Mucosa of stomach (tissue), 1 donor: Measurements from ENCODE around the gene CTNND2.

Source experiments
- H3K27me3 ChIP-seq: one replicate; pipeline ENCODE4 v1.7.0; 2013; ENCODE audit warnings: mild to moderate bottlenecking, low read length; ENCODE audit not compliant: control insufficient read depth, insufficient read depth
- H3K36me3 ChIP-seq: one replicate; pipeline ENCODE4 v1.7.0; 2013; ENCODE audit warnings: low read length; ENCODE audit not compliant: control insufficient read depth, insufficient read depth
- H3K4me1 ChIP-seq: one replicate; pipeline ENCODE4 v1.7.0; 2013; ENCODE audit warnings: mild to moderate bottlenecking, low read length; ENCODE audit not compliant: control insufficient read depth, insufficient read depth
- H3K4me3 ChIP-seq: one replicate; pipeline ENCODE4 v1.7.0; 2013; ENCODE audit warnings: low read length
- H3K9ac ChIP-seq: one replicate; pipeline ENCODE4 v1.7.0; 2013; ENCODE audit warnings: mild to moderate bottlenecking, low read length, moderate library complexity
- H3K9me3 ChIP-seq: one replicate; pipeline ENCODE4 v1.7.0; 2013; ENCODE audit warnings: mild to moderate bottlenecking, low read length, moderate library complexity; ENCODE audit not compliant: control insufficient read depth
- donor health status: Pancreatic carcinoma.

The CTNND2 gene

GRCh38 chr5:11757661-11758060, 146.6 kb downstream of the CTNND2 start:
- H3K9ac ChIP-seq = no peak overlapping the region
- H3K4me3 ChIP-seq = no peak overlapping the region
- no peaks in the 10 kb centered on the region for H3K27me3 ChIP-seq
- no peaks in the 10 kb centered on the region for H3K4me1 ChIP-seq
- H3K36me3 ChIP-seq = no peaks in the 10 kb centered on the region
- no peaks in the 10 kb centered on the region for H3K9me3 ChIP-seq

GRCh38 chr5:11737010-11737409, 167.2 kb downstream of the CTNND2 start:
- Histone ChIP-seq H3K9ac (no peak overlapping the region), H3K4me3 (no peak overlapping the region), H3K4me1 (no peaks in the 10 kb centered on the region), H3K36me3 (no peaks in the 10 kb centered on the region), H3K9me3 (no peaks in the 10 kb centered on the region), H3K27me3 (no peaks in the 10 kb centered on the region)

GRCh38 chr5:11734369-11734768, 169.9 kb downstream of the CTNND2 start:
- Histone ChIP-seq H3K4me3 (no peak overlapping the region), H3K9me3 (no peaks in the 10 kb centered on the region), H3K36me3 (no peaks in the 10 kb centered on the region), H3K4me1 (no peaks in the 10 kb centered on the region), H3K27me3 (no peaks in the 10 kb centered on the region), H3K9ac (no peak overlapping the region)

DNA sequence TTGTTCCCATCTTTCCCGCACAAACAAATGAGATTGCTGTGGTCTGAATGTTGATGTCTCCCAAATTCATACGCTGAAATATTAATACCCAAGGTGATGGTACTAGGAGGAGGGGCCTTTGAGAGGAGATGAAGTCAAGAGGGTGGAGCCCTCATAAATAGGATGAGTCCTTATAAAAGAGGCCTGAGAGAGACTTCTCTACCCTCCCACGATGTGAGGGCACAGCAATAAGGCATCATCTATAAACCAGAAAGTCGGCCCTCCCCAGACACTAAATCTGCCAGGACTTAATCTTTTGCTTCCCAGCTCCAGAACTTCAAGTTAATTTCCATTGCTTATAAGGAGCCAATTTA, 170.4 kb downstream of the CTNND2 start:
- Histone ChIP-seq H3K4me1 (no peaks in the 10 kb centered on the region), H3K9ac (no peak overlapping the region), H3K36me3 (no peaks in the 10 kb centered on the region), H3K27me3 (no peaks in the 10 kb centered on the region), H3K9me3 (no peaks in the 10 kb centered on the region), H3K4me3 (no peak overlapping the region)

- Histone ChIP-seq H3K4me1 (no peaks in the 10 kb centered on the region), H3K9ac (no peak overlapping the region), H3K36me3 (no peaks in the 10 kb centered on the region), H3K9me3 (no peaks in the 10 kb centered on the region), H3K4me3 (no peak overlapping the region), H3K27me3 (no peaks in the 10 kb centered on the region)
Observed at GRCh38 chr5:11733185-11733839, 170.9 kb downstream of the CTNND2 start.

DNA sequence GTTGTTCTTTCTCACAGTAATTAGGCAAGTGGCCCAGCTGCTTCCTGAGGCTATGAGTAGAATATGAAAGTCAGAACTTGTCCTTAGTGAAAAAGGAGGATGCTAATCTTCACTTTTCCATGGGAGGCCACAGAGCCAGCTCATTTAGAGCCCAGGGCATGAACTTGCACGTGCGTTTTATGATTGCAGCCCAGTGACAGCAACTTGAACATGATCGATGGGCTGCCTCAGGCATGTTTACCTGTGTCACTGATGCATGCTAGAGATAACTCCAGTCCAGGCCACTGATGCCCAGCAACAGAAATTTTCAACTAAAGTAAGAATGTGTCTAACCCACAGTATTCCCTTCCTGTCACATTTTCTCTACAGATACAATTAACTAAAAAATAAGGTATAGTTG, 179.3 kb downstream of the CTNND2 start:
- H3K36me3 ChIP-seq = no peaks in the 10 kb centered on the region
- no peaks in the 10 kb centered on the region for H3K9me3 ChIP-seq
- no peaks in the 10 kb centered on the region for H3K27me3 ChIP-seq
- H3K4me1 ChIP-seq = no peaks in the 10 kb centered on the region
- H3K4me3 ChIP-seq = no peak overlapping the region
- H3K9ac ChIP-seq = no peak overlapping the region

DNA sequence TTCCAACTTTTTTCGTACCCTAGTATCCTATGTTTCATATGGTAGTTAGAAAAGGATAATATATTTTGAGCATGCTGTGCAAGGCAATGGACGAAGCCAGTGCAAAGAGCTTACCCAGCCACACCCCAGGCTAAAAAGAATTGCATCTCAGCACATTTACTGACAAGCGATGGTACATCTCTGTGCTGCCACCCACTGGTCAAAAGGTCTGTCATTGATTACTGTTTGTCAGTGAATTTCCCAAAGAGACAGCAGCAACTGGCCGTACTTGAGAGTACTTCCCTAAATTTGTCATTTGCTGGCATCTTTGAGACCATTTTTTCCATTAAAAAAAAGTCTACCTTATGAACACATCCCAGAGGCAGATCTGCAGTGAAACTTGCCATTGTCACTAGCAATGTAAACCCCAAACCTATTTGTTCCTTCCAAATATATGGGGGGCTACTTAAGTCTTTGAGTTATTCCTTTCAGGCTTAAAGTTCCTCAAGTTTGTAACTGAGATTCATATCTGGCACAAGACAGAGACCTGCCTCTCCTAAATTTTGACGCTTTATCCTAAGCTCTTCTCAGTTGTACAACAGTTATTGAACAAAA, 184.3 kb downstream of the CTNND2 start:
- Histone ChIP-seq H3K9ac (no peak overlapping the region), H3K4me3 (no peak overlapping the region), H3K4me1 (no peaks in the 10 kb centered on the region), H3K36me3 (no peaks in the 10 kb centered on the region), H3K9me3 (no peaks in the 10 kb centered on the region), H3K27me3 (no peaks in the 10 kb centered on the region)

DNA sequence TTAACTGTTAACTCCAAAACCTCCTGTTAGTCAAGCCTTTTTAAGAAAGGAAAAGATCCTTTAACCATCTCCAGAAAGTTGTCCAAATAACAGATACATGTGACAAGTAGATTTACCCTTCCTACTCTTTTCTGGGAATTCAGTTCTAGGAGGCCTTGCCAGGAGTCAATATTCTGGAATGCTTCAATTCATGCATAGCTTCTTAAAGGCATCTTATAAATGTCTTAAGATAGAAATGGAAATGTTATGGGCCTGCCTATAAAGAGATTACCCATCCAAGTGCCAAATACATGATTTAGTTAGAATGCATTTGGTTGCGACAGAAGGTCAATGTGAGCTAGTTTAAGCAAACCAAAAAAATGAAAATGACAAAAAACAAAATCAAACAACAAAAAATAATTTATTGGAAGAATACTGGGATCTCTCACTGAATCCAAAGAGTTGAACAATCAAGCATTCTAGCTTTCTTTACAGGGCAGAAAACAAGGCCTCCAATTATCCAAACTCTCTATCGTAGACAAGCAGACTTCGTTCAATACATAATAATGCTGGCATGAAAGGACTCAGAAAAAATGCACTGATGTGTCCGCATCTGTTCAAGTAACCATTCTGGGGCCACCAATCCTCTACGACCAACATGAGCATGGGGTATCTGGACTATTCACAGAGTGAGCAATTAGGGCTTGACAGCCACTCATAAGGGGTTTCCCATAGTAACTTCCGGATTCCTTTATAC, 188.6 kb downstream of the CTNND2 start:
- Histone ChIP-seq H3K4me3 (no peak overlapping the region), H3K27me3 (no peaks in the 10 kb centered on the region), H3K9ac (no peak overlapping the region)

DNA sequence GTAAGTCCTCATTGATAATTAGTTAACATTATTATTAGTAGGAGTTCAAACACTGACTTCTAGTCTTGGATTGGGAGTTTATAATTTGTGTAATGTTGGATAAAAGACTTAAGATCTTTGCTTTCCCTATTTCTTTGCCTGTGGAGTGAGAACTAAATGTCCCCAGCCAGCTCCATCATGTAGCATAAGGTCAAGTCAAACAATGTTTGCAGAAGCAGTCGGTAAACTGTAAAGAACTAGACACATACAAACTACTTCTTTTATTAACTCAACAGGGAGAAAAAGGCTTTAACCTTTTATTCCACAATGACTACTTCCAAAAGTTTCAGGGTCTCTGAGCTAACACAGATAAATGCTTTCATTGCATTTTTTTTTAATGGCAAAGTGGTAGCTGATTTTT, 192.3 kb downstream of the CTNND2 start:
- no peak overlapping the region for H3K4me3 ChIP-seq
- H3K27me3 ChIP-seq = no peaks in the 10 kb centered on the region
- no peaks in the 10 kb centered on the region for H3K4me1 ChIP-seq
- H3K9ac ChIP-seq = no peak overlapping the region
- no peaks in the 10 kb centered on the region for H3K36me3 ChIP-seq
- no peaks in the 10 kb centered on the region for H3K9me3 ChIP-seq

More for the DNA sequence above, 188.6 kb downstream of the CTNND2 start:
- Histone ChIP-seq H3K9me3 (no peaks in the 10 kb centered on the region), H3K36me3 (no peaks in the 10 kb centered on the region), H3K4me1 (no peaks in the 10 kb centered on the region)

DNA sequence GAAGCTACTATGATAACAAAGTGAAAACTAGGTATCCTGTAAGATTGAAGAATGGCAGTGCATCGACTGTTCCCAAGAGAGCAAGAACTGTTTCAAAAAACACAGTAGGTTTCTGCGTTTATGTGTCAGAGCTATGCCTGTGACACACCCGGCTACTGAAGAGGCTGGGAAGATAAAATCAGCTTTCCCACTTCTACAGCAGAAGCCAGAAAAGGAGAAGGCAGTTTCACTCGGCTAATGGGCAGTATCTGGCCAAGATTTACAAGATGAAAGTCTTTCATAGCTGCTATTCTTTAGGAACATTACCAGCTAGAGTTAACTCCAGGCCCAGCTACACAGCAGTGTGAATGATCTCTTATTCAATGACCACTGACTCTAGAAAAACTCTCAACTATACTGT, 195.2 kb downstream of the CTNND2 start:
- Histone ChIP-seq H3K9ac (no peak overlapping the region), H3K36me3 (no peaks in the 10 kb centered on the region), H3K27me3 (no peaks in the 10 kb centered on the region), H3K4me3 (no peak overlapping the region), H3K4me1 (no peaks in the 10 kb centered on the region), H3K9me3 (no peaks in the 10 kb centered on the region)

GRCh38 chr5:11704916-11705315, 199.3 kb downstream of the CTNND2 start:
- Histone ChIP-seq H3K9ac (no peak overlapping the region), H3K27me3 (no peaks in the 10 kb centered on the region), H3K4me3 (no peak overlapping the region), H3K36me3 (no peaks in the 10 kb centered on the region), H3K9me3 (no peaks in the 10 kb centered on the region), H3K4me1 (no peaks in the 10 kb centered on the region)

DNA sequence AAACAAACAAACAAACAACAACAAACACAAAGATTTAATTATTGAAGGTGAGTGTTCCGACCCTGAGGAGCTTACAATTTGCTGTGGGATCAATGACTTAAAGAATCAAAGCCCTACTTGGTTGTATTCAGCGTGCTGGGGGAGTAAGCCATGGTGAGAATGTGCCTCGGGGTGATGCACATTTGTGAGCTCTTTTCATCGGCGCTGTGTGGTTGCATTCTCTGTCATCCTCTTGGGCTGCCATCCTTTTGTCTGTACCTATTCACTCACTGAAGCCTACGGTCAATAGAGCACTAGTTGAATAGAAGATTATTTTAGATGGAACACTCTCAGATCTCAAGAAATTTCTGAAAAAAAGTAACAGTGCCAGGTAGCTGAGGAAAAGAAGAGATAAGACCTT, 203.9 kb downstream of the CTNND2 start:
- H3K4me3 ChIP-seq = no peak overlapping the region
- no peaks in the 10 kb centered on the region for H3K27me3 ChIP-seq

More for the DNA sequence above, 203.9 kb downstream of the CTNND2 start:
- H3K9ac ChIP-seq = no peak overlapping the region
- H3K4me1 ChIP-seq = no peaks in the 10 kb centered on the region
- no peaks in the 10 kb centered on the region for H3K36me3 ChIP-seq
- H3K9me3 ChIP-seq = no peaks in the 10 kb centered on the region
